ENCODE measurements around the gene CYSLTR2.

- TF ChIP-seq, protein P1, sequence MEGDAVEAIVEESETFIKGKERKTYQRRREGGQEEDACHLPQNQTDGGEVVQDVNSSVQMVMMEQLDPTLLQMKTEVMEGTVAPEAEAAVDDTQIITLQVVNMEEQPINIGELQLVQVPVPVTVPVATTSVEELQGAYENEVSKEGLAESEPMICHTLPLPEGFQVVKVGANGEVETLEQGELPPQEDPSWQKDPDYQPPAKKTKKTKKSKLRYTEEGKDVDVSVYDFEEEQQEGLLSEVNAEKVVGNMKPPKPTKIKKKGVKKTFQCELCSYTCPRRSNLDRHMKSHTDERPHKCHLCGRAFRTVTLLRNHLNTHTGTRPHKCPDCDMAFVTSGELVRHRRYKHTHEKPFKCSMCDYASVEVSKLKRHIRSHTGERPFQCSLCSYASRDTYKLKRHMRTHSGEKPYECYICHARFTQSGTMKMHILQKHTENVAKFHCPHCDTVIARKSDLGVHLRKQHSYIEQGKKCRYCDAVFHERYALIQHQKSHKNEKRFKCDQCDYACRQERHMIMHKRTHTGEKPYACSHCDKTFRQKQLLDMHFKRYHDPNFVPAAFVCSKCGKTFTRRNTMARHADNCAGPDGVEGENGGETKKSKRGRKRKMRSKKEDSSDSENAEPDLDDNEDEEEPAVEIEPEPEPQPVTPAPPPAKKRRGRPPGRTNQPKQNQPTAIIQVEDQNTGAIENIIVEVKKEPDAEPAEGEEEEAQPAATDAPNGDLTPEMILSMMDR (IDR thresholded peaks at IDR 0.05; ENCODE audit: poor library complexity, severe bottlenecking) = no peak
- no peak for TF ChIP-seq EZH2 (IDR thresholded peaks at IDR 0.05; ENCODE audit: borderline replicate concordance, insufficient read depth, low read length, poor library complexity, severe bottlenecking)
Measured at GRCh38 chr13:48662226-48662625, 8.5 kb downstream of the CYSLTR2 start.

Data from neural cell (in vitro differentiated cells).